Right lobe of liver (tissue), 6 donors: ENCODE measurements around the gene TEPSIN. TPM values are rescaled to one million over a fixed set of nuclear protein-coding genes. Genes with fewer than 3 reads are reported as not detected.

ENCODE experiments used
- ATAC-seq, 4 donors: fragments of 200-7000 bp; cut with Tn5 transposase; one replicate each; pipeline ENCODE4 v1.9.1; 2020; ENCODE audit warnings: mild to moderate bottlenecking in 4 of 4, moderate library complexity in 4 of 4
- DNase-seq, 3 donors: peaks; one replicate each; pipeline ENCODE4 v3.0.0-alpha.2; 2020
- H3K27ac ChIP-seq, 3 donors: fragments of 200-600 bp; one replicate each; pipeline ENCODE4 v1.8.0; 2022
- H3K27me3 ChIP-seq, 2 donors: fragments of 200-600 bp; one replicate each; pipeline ENCODE4 v1.8.0; 2022
- H3K36me3 ChIP-seq, 4 donors: fragments of 200-600 bp; sonication (generic) in 1 of 4; one replicate each; pipeline versions ENCODE4 v1.5.1 to v1.8.0; 2017 to 2022; ENCODE audit warnings: control low read depth in 1 of 4
- H3K4me1 ChIP-seq, 4 donors: fragments of 200-600 bp; sonication (generic) in 1 of 4; one replicate each; pipeline versions ENCODE4 v1.5.1 to v1.8.0; 2017 to 2022; ENCODE audit warnings: control low read depth in 1 of 4
- H3K4me3 ChIP-seq, 3 donors: fragments of 200-600 bp; one replicate each; pipeline ENCODE4 v1.8.0; 2022
- H3K9me3 ChIP-seq, 4 donors: fragments of 200-600 bp; sonication (generic) in 1 of 4; one replicate each; pipeline versions ENCODE4 v1.5.1 to v1.8.0; 2017 to 2022; ENCODE audit warnings: control low read depth in 1 of 4
- POLR2A ChIP-seq: fragments of 450-650 bp; IDR thresholded peaks from one replicate; pipeline ENCODE4 v1.6.1; 2017; ENCODE audit warnings: antibody characterized with exemption, mild to moderate bottlenecking
- WGBS: methylation state at CpG from one replicate; pipeline ENCODE4 v1.1.6; 2018; ENCODE audit warnings: low coverage, low lambda C conversion rate; ENCODE audit not compliant: insufficient coverage; ENCODE audit errors: missing lambda C conversion rate; 5-methylcytosine and 5-hydroxymethylcytosine counted together
- intact Hi-C, 2 donors: fragments of 100-400 bp; cut with DNase I; formaldehyde crosslinking; loops; one replicate each; pipeline versions ENCODE4 v1.11.2 to v1.14.1; 2022
- total RNA-seq, 6 experiments: library from RNA; depleted of rRNA in 2 of 6; stranded (reverse); fragments of >200 nt in 2 of 6; fragmentation: NEBNext Ultra II Directional in 3 of 6; extraction: Animal tissue kit (Norgen Biotek cat#: 25700) in 3 of 6; gene quantifications; one replicate each; pipeline versions ENCODE4 v1.1.0 to v1.2.4, GENCODE V29; 2016 to 2023
- TF ChIP-seq, protein P1 (sequence below), 4 donors: fragments of 200-600 bp in 3 of 4; fragments of 450-650 bp in 1 of 4; IDR thresholded peaks; one replicate each; pipeline versions ENCODE4 v1.5.1 to v1.8.0; 2016 to 2022; ENCODE audit warnings: antibody characterized with exemption in 4 of 4, mild to moderate bottlenecking in 2 of 4
- donor health status: DM: no; HTN: yes; CAD: no.
- donor health status: DM: no; HTN: no; CAD: no.
- donor health status: DM: no; HTN: no; CAD: no.
- donor health status: DM: no; HTN: yes; CAD: no.
- donor health status: DM: no; HTN: yes; CAD: no.

The TEPSIN gene
- total RNA-seq, 6 experiments from 2014 or later: 11.9 to 27.6 (median 18.1) TPM

GRCh38 chr17:81180836-81181810, 57.7 kb downstream of the TEPSIN start:
- no peaks in the 10 kb centered on the region for H3K9me3 ChIP-seq
- DNase-seq: no peak
- H3K27me3 ChIP-seq: no peaks in the 10 kb centered on the region
- no peaks in the 10 kb centered on the region for H3K36me3 ChIP-seq
- intact Hi-C loops: no loop called here
- H3K4me3 ChIP-seq: no peak overlapping the region
- no peak for ATAC-seq
- WGBS: no CpG with 5 or more reads among the region's 49 CpGs
- no peak for TF ChIP-seq POLR2A
- TF ChIP-seq, protein P1, sequence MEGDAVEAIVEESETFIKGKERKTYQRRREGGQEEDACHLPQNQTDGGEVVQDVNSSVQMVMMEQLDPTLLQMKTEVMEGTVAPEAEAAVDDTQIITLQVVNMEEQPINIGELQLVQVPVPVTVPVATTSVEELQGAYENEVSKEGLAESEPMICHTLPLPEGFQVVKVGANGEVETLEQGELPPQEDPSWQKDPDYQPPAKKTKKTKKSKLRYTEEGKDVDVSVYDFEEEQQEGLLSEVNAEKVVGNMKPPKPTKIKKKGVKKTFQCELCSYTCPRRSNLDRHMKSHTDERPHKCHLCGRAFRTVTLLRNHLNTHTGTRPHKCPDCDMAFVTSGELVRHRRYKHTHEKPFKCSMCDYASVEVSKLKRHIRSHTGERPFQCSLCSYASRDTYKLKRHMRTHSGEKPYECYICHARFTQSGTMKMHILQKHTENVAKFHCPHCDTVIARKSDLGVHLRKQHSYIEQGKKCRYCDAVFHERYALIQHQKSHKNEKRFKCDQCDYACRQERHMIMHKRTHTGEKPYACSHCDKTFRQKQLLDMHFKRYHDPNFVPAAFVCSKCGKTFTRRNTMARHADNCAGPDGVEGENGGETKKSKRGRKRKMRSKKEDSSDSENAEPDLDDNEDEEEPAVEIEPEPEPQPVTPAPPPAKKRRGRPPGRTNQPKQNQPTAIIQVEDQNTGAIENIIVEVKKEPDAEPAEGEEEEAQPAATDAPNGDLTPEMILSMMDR (IDR thresholded peaks at IDR 0.05): no peak
- no peaks in the 10 kb centered on the region for H3K4me1 ChIP-seq
- H3K27ac ChIP-seq: no peak overlapping the region

GRCh38 chr17:81179861-81180260, 59.0 kb downstream of the TEPSIN start:
- WGBS: no CpG with 5 or more reads among the region's 12 CpGs
- TF ChIP-seq, protein P1 (IDR thresholded peaks at IDR 0.05): no peak
- TF ChIP-seq POLR2A: no peak
- Histone ChIP-seq H3K9me3 (no peaks in the 10 kb centered on the region), H3K36me3 (no peaks in the 10 kb centered on the region), H3K4me3 (no peak overlapping the region), H3K27me3 (no peaks in the 10 kb centered on the region), H3K4me1 (no peaks in the 10 kb centered on the region), H3K27ac (no peak overlapping the region)
- DNase-seq: no peak
- intact Hi-C loops: no loop called here
- no peak for ATAC-seq

- no peak overlapping the region for H3K27ac ChIP-seq
- no peaks in the 10 kb centered on the region for H3K4me1 ChIP-seq
- TF ChIP-seq POLR2A: no peak
- TF ChIP-seq, protein P1 (IDR thresholded peaks at IDR 0.05): no peak
- no peaks in the 10 kb centered on the region for H3K27me3 ChIP-seq
- WGBS: no CpG with 5 or more reads among the region's 9 CpGs
- H3K36me3 ChIP-seq: no peaks in the 10 kb centered on the region
- ATAC-seq (no peak), DNase-seq (no peak)
- intact Hi-C loops: no loop called here
- no peak overlapping the region for H3K4me3 ChIP-seq
- no peaks in the 10 kb centered on the region for H3K9me3 ChIP-seq
These were observed 59.6 kb downstream of the TEPSIN start for GRCh38 chr17:81179220-81179619.

Other genes with a start within 250 kb of the TEPSIN start
- gene CHMP6, start 247.2 kb downstream of the TEPSIN start, total RNA-seq: 10 to 100 TPM; 13.4 to 27.8 (median 15.6) TPM
- 100 to 1,000 TPM in 1 of 6 experiments, 10 to 100 TPM in 5; 46.6 to 139 (median 63.3) TPM for gene BAIAP2, start 203.9 kb downstream of the TEPSIN start, total RNA-seq
- not detected for gene PVALEF, start 73.5 kb downstream of the TEPSIN start, total RNA-seq
- gene AATK, start 72.8 kb downstream of the TEPSIN start, total RNA-seq: 1 to 10 TPM in 2 of 6 experiments, under 1 TPM in 4; 0.31 to 1.2 (median 0.86) TPM
- 1 to 10 TPM; 1.5 to 4.3 (median 2.1) TPM for gene CEP131, start 16.1 kb downstream of the TEPSIN start, total RNA-seq
- 10 to 100 TPM; 15.7 to 35.9 (median 23.3) TPM for gene NDUFAF8, start 263 bp upstream of the TEPSIN start, total RNA-seq
- gene SLC38A10, start 56.3 kb upstream of the TEPSIN start, total RNA-seq: 100 to 1,000 TPM in 1 of 6 experiments, 10 to 100 TPM in 5; 60.9 to 104 (median 86.1) TPM
- gene BAHCC1, start 156.4 kb upstream of the TEPSIN start, total RNA-seq: 1 to 10 TPM; 2.5 to 6.4 (median 4.9) TPM